ENCODE results near the gene TCP10L. TPM values are rescaled to one million over a fixed set of nuclear protein-coding genes. Genes with fewer than 3 reads are reported as not detected.
"Not testable (repeated sequence)": the region's sequence is repeated elsewhere in the genome, so short reads cannot be mapped to it uniquely, and the experiment has no call there.

Gene TCP10L
- total and polyA plus RNA-seq, 3 experiments from 2014 or later: 0.43 TPM; not detected in 2

DNA sequence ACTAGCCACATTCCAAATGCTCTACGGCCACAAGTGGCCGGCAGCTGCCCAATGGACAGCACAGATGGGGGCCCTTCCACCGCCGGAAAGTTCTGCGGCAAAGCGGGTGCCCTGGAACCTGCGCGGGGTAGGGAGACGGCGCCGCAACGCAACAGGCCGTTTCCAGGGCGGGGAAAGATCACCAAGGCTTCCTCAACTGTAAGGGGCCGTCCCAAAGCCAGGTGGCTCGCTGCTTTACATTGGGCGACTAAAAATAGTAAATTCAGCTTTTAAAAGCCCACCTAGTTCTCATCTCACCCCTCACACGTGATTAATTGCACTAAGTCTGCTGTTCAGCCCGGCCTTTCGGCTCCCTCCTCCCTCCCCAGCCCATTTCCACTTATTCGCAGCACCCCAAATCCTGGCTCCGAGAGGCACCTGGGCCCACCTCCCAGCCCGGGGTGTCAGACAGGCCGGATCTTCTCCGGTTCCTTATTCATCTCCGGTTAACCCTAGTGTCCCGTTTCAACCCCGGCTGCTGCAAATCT, 26.2 kb upstream of the TCP10L start:
- Histone ChIP-seq H3K36me3 (ENCODE audit: insufficient read depth, low read length) (peaks cover 5% of the 10 kb centered on the region), H3K4me1 (ENCODE audit: insufficient read depth, low read length) (peaks cover 13% of the 10 kb centered on the region), H3K27me3 (ENCODE audit: insufficient read depth, low read length, poor library complexity, severe bottlenecking) (no peaks in the 10 kb centered on the region), H3K27ac (ENCODE audit: low read depth, low read length) (peak overlapping the region; percentile 97), H3K9me3 (ENCODE audit: low read length) (no peaks in the 10 kb centered on the region), H3K4me3 (ENCODE audit: low read length) (peak overlapping the region; percentile 97)
- peak overlapping the region; percentile 97 to 99 (median 98) for H3K27ac Mint-ChIP-seq
- H3K27me3 Mint-ChIP-seq: peaks cover 0 to 3% of the 10 kb centered on the region in 2 donors
- no peaks in the 10 kb centered on the region for H3K9me3 Mint-ChIP-seq
- H3K4me3 Mint-ChIP-seq: peak overlapping the region; percentile 95 to 99 (median 97)
- DNase-seq: peak; percentile 16 to 59 (median 27)
- peaks cover 0 to 38% (median 16%) of the 10 kb centered on the region in 3 donors for H3K36me3 Mint-ChIP-seq
- peaks cover 14 to 29% (median 22%) of the 10 kb centered on the region in 3 donors for H3K4me1 Mint-ChIP-seq
- ChIA-PET CTCF (interaction anchor here (0.9 to 2.5 kb wide), 7 partner anchors 10 to 210 kb away, joined by 3 to 23 read pairs (median 6); partner anchors contain the start of genes PAXBP1 and SYNJ1), POLR2A (interaction anchor here (0.7 to 1.6 kb wide), 7 partner anchors 10 to 333 kb away, joined by 3 to 6 read pairs (median 5); partner anchors contain the start of genes EVA1C, MIS18A, PAXBP1 and URB1)

- H3K4me3 ChIP-seq (ENCODE audit: low read length); POLR2A ChIA-PET: not testable (repeated sequence)
Measured at GRCh38 chr21:32610940-32611339, 25.6 kb upstream of the TCP10L start.

DNA sequence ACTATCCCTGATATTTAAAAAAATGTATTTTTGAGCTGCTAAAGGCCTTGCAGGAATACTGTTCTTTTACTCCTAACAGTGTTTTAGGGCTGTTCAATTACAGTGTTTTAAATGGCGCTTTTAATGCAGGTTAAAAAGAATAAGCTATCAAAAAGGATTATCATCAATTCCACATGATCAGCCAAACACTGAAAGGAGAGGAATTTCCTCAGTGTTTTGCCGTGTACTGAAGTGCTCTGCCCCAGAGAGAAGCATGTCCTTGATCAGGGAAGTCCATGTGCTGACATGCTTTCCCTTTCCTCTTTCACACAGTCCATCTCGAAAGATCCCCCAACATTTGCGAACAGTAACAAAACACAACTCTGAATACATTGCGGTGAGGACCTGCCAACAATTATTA, 23.5 kb upstream of the TCP10L start:
- CTCF ChIA-PET: interaction anchor here (1.9 to 2.1 kb wide), 2 partner anchors 9 to 39 kb away, joined by 4 to 9 read pairs; no protein-coding TSS in a partner anchor
- H3K27me3 Mint-ChIP-seq: peaks cover 0 to 2% of the 10 kb centered on the region in 2 donors

More at GRCh38 chr21:32610940-32611339, 25.6 kb upstream of the TCP10L start:
- Mint-ChIP-seq H3K27ac (peak overlapping the region in 4 of 8 donors; percentile 12 to 72 (median 36)), H3K4me3 (peak overlapping the region in 6 of 7 donors; percentile 8 to 95 (median 51)), H3K36me3 (peaks cover 3 to 44% (median 20%) of the 10 kb centered on the region in 3 donors), H3K4me1 (peaks cover 14 to 29% (median 25%) of the 10 kb centered on the region in 3 donors)
- H3K27me3 Mint-ChIP-seq; H3K27me3 ChIP-seq (ENCODE audit: insufficient read depth, low read length, poor library complexity, severe bottlenecking); H3K9me3 ChIP-seq (ENCODE audit: low read length); H3K27ac ChIP-seq (ENCODE audit: low read depth, low read length); DNase-seq; H3K36me3 ChIP-seq (ENCODE audit: insufficient read depth, low read length); H3K9me3 Mint-ChIP-seq: not testable (repeated sequence)
- CTCF ChIA-PET: interaction anchor here (1.9 to 2.5 kb wide), 4 partner anchors 10 to 208 kb away, joined by 4 to 23 read pairs (median 7); no protein-coding TSS in a partner anchor
- peaks cover 13% of the 10 kb centered on the region for H3K4me1 ChIP-seq (ENCODE audit: insufficient read depth, low read length)

DNA sequence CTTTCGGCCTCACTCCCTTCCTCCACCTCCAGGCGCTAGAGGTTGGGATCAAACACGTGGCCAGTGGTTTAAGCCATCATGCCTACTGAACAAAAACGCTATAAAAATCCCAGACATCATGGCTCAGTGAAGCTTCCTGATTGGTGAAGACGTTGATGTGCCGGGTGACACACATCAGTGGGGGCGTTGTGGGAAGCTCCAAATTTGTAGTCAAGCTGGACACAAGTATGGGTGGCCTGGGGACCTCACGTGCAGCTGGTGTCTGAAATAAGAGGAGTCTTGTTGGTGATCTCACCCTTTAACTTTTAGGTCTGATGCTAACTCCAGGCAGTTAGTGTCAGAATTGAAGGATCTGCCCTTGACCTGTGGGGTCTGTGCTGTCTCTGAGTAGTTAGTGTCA, 20.1 kb upstream of the TCP10L start:
- no peaks in the 10 kb centered on the region for H3K9me3 Mint-ChIP-seq
- H3K27ac ChIP-seq (ENCODE audit: low read depth, low read length): no peak overlapping the region
- no peak for DNase-seq
- H3K4me1 ChIP-seq (ENCODE audit: insufficient read depth, low read length): peaks cover 2% of the 10 kb centered on the region
- peaks cover 15 to 78% (median 38%) of the 10 kb centered on the region in 3 donors for H3K36me3 Mint-ChIP-seq
- no peaks in the 10 kb centered on the region for H3K27me3 ChIP-seq (ENCODE audit: insufficient read depth, low read length, poor library complexity, severe bottlenecking)
- H3K9me3 ChIP-seq (ENCODE audit: low read length): no peaks in the 10 kb centered on the region
- no peak overlapping the region for H3K27ac Mint-ChIP-seq
- ChIA-PET CTCF (interaction anchor here (1.7 kb wide), 1 partner anchor 202 kb away, joined by 5 read pairs; no protein-coding TSS in a partner anchor), POLR2A (no interaction called here)
- H3K4me1 Mint-ChIP-seq: peaks cover 7 to 17% (median 15%) of the 10 kb centered on the region in 3 donors
- H3K4me3 Mint-ChIP-seq: no peak overlapping the region
- no peak overlapping the region for H3K4me3 ChIP-seq (ENCODE audit: low read length)
- H3K27me3 Mint-ChIP-seq: no peaks in the 10 kb centered on the region
- peaks cover 47% of the 10 kb centered on the region for H3K36me3 ChIP-seq (ENCODE audit: insufficient read depth, low read length)

More for the DNA sequence above, 23.5 kb upstream of the TCP10L start:
- H3K4me1 ChIP-seq (ENCODE audit: insufficient read depth, low read length): peaks cover 13% of the 10 kb centered on the region
- DNase-seq: no peak
- Mint-ChIP-seq H3K4me1 (peaks cover 14 to 29% (median 25%) of the 10 kb centered on the region in 3 donors), H3K36me3 (peaks cover 9 to 64% (median 26%) of the 10 kb centered on the region in 3 donors), H3K27ac (peak overlapping the region in 2 of 8 donors; percentile 13 to 51), H3K9me3 (no peaks in the 10 kb centered on the region), H3K4me3 (peak overlapping the region in 1 of 7 donors; percentile 86)
- no peak overlapping the region for H3K27ac ChIP-seq (ENCODE audit: low read depth, low read length)
- H3K27me3 ChIP-seq (ENCODE audit: insufficient read depth, low read length, poor library complexity, severe bottlenecking): no peaks in the 10 kb centered on the region
- POLR2A ChIA-PET: interaction anchor here (0.7 to 1.0 kb wide), 3 partner anchors 15 to 197 kb away, joined by 3 read pairs; no protein-coding TSS in a partner anchor
- H3K4me3 ChIP-seq (ENCODE audit: low read length): no peak overlapping the region
- H3K9me3 ChIP-seq (ENCODE audit: low read length): no peaks in the 10 kb centered on the region
- peaks cover 28% of the 10 kb centered on the region for H3K36me3 ChIP-seq (ENCODE audit: insufficient read depth, low read length)

GRCh38 chr21:32604464-32604863, 19.1 kb upstream of the TCP10L start:
- no peak for DNase-seq
- H3K9me3 Mint-ChIP-seq: no peaks in the 10 kb centered on the region
- Histone ChIP-seq H3K27ac (ENCODE audit: low read depth, low read length) (no peak overlapping the region), H3K27me3 (ENCODE audit: insufficient read depth, low read length, poor library complexity, severe bottlenecking) (no peaks in the 10 kb centered on the region), H3K4me3 (ENCODE audit: low read length) (no peak overlapping the region), H3K4me1 (ENCODE audit: insufficient read depth, low read length) (no peaks in the 10 kb centered on the region), H3K36me3 (ENCODE audit: insufficient read depth, low read length) (peaks cover 57% of the 10 kb centered on the region), H3K9me3 (ENCODE audit: low read length) (no peaks in the 10 kb centered on the region)
- ChIA-PET POLR2A (no interaction called here), CTCF (interaction anchor here (1.7 kb wide), 1 partner anchor 201 kb away, joined by 5 read pairs; no protein-coding TSS in a partner anchor)
- peaks cover 5 to 12% (median 7%) of the 10 kb centered on the region in 3 donors for H3K4me1 Mint-ChIP-seq
- H3K27me3 Mint-ChIP-seq: no peaks in the 10 kb centered on the region
- H3K27ac Mint-ChIP-seq: peak overlapping the region in 2 of 8 donors; percentile 35 to 68
- no peak overlapping the region for H3K4me3 Mint-ChIP-seq
- H3K36me3 Mint-ChIP-seq: peaks cover 15 to 82% (median 40%) of the 10 kb centered on the region in 3 donors

- Mint-ChIP-seq H3K9me3 (no peaks in the 10 kb centered on the region), H3K27ac (peak overlapping the region in 1 of 8 donors; percentile 77), H3K4me3 (peak overlapping the region in 1 of 7 donors; percentile 75), H3K27me3 (no peaks in the 10 kb centered on the region), H3K4me1 (peaks cover 0 to 7% (median 3%) of the 10 kb centered on the region in 3 donors), H3K36me3 (peaks cover 15 to 84% (median 34%) of the 10 kb centered on the region in 3 donors)
- DNase-seq: no peak
- Histone ChIP-seq H3K9me3 (ENCODE audit: low read length) (no peaks in the 10 kb centered on the region), H3K27ac (ENCODE audit: low read depth, low read length) (no peak overlapping the region), H3K27me3 (ENCODE audit: insufficient read depth, low read length, poor library complexity, severe bottlenecking) (no peaks in the 10 kb centered on the region), H3K4me1 (ENCODE audit: insufficient read depth, low read length) (no peaks in the 10 kb centered on the region), H3K4me3 (ENCODE audit: low read length) (no peak overlapping the region), H3K36me3 (ENCODE audit: insufficient read depth, low read length) (peaks cover 63% of the 10 kb centered on the region)
- CTCF ChIA-PET: no interaction called here
- POLR2A ChIA-PET: no interaction called here
Measured at GRCh38 chr21:32603131-32603530, 17.8 kb upstream of the TCP10L start.

- ChIA-PET POLR2A (interaction anchor here (1.5 kb wide), 1 partner anchor 10 kb away, joined by 6 read pairs; the partner anchor contains the start of gene CFAP298), CTCF (interaction anchor here (1.0 to 4.2 kb wide), 10 partner anchors 10 to 206 kb away, joined by 3 to 73 read pairs (median 12); partner anchors contain the start of gene CFAP298)
- no peaks in the 10 kb centered on the region for H3K27me3 ChIP-seq (ENCODE audit: insufficient read depth, low read length, poor library complexity, severe bottlenecking)
- no peaks in the 10 kb centered on the region for H3K9me3 Mint-ChIP-seq
- DNase-seq: no peak
- H3K9me3 ChIP-seq (ENCODE audit: low read length): no peaks in the 10 kb centered on the region
- peaks cover 0 to 3% (median 3%) of the 10 kb centered on the region in 3 donors for H3K4me1 Mint-ChIP-seq
- H3K4me3 Mint-ChIP-seq: no peak overlapping the region
- peaks cover 15 to 76% (median 30%) of the 10 kb centered on the region in 3 donors for H3K36me3 Mint-ChIP-seq
- H3K27ac Mint-ChIP-seq: peak overlapping the region in 3 of 8 donors; percentile 19 to 70 (median 65)
- no peak overlapping the region for H3K27ac ChIP-seq (ENCODE audit: low read depth, low read length)
- peaks cover 63% of the 10 kb centered on the region for H3K36me3 ChIP-seq (ENCODE audit: insufficient read depth, low read length)
- H3K4me1 ChIP-seq (ENCODE audit: insufficient read depth, low read length): no peaks in the 10 kb centered on the region
- H3K4me3 ChIP-seq (ENCODE audit: low read length): no peak overlapping the region
- H3K27me3 Mint-ChIP-seq: no peaks in the 10 kb centered on the region
Measured at GRCh38 chr21:32602099-32602498, 16.8 kb upstream of the TCP10L start.

GRCh38 chr21:32599526-32599925, 14.2 kb upstream of the TCP10L start:
- Mint-ChIP-seq H3K36me3 (peaks cover 6 to 51% (median 19%) of the 10 kb centered on the region in 3 donors), H3K9me3 (no peaks in the 10 kb centered on the region), H3K4me3 (no peak overlapping the region), H3K27ac (peak overlapping the region in 1 of 8 donors; percentile 0), H3K4me1 (peaks cover 2 to 8% (median 3%) of the 10 kb centered on the region in 3 donors), H3K27me3 (no peaks in the 10 kb centered on the region)
- no peak overlapping the region for H3K27ac ChIP-seq (ENCODE audit: low read depth, low read length)
- CTCF ChIA-PET: interaction anchor here (0.6 to 4.2 kb wide), 9 partner anchors 10 to 197 kb away, joined by 3 to 73 read pairs (median 9); partner anchors contain the start of gene EVA1C
- POLR2A ChIA-PET: interaction anchor here (0.6 kb wide), 1 partner anchor 196 kb away, joined by 3 read pairs; no protein-coding TSS in a partner anchor
- H3K4me3 ChIP-seq (ENCODE audit: low read length): no peak overlapping the region
- no peaks in the 10 kb centered on the region for H3K4me1 ChIP-seq (ENCODE audit: insufficient read depth, low read length)
- no peaks in the 10 kb centered on the region for H3K9me3 ChIP-seq (ENCODE audit: low read length)
- H3K36me3 ChIP-seq (ENCODE audit: insufficient read depth, low read length): peaks cover 42% of the 10 kb centered on the region
- DNase-seq: no peak
- H3K27me3 ChIP-seq (ENCODE audit: insufficient read depth, low read length, poor library complexity, severe bottlenecking): no peaks in the 10 kb centered on the region

All from CD8-positive, alpha-beta memory T cell (primary cell).